GM13977 (cell line): ENCODE data around the gene RPP25.

ENCODE experiments used
- DNase-seq: peaks from one replicate; pipeline ENCODE4 v3.0.0; 2012; ENCODE audit warnings: low spot score
- in situ Hi-C: fragments of 300-500 bp; cut with MboI; formaldehyde crosslinking; loops from one replicate; pipeline ENCODE4 v1.12.0; 2022; ENCODE audit warnings: low sequenced_read_pairs, low pct_unique_long_range_greater_than_20kb, mixed read lengths, inconsistent platforms; ENCODE audit not compliant: unreplicated experiment
- TF ChIP-seq, protein P1 (sequence below): IDR thresholded peaks from 2 replicates; pipeline ENCODE4 v1.5.1; 2012; ENCODE audit warnings: mild to moderate bottlenecking, control low read depth; ENCODE audit not compliant: insufficient read depth; ENCODE audit errors: extremely low read depth, missing control alignments

Gene RPP25

GRCh38 chr15:74964794-74965193 is 8.2 kb upstream of the RPP25 start:
- DNase-seq: no peak
- in situ Hi-C loops: no loop called here

DNA sequence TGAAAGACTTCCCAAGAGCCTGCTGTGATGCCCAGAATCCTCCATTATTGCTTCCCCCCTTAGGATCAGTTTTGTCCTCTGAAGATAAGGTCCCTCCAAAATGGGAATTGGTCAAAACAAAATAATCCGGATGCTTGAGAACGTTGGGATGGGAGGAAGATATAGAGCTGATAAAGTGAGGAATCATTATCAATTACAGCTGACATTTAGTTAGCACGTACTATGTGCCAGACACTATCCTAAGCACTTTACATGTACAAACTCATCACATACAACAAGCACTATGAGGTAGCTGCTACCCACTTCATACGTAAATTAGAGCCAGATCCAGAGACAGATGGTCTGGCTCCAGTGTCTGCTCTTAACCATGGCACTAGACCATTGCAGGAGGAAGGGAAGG is 6.6 kb upstream of the RPP25 start:
- in situ Hi-C loops: no loop called here
- DNase-seq: no peak
- TF ChIP-seq, protein P1, sequence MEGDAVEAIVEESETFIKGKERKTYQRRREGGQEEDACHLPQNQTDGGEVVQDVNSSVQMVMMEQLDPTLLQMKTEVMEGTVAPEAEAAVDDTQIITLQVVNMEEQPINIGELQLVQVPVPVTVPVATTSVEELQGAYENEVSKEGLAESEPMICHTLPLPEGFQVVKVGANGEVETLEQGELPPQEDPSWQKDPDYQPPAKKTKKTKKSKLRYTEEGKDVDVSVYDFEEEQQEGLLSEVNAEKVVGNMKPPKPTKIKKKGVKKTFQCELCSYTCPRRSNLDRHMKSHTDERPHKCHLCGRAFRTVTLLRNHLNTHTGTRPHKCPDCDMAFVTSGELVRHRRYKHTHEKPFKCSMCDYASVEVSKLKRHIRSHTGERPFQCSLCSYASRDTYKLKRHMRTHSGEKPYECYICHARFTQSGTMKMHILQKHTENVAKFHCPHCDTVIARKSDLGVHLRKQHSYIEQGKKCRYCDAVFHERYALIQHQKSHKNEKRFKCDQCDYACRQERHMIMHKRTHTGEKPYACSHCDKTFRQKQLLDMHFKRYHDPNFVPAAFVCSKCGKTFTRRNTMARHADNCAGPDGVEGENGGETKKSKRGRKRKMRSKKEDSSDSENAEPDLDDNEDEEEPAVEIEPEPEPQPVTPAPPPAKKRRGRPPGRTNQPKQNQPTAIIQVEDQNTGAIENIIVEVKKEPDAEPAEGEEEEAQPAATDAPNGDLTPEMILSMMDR: no peak

More at GRCh38 chr15:74964794-74965193, 8.2 kb upstream of the RPP25 start:
- TF ChIP-seq, protein P1: no peak

GRCh38 chr15:74962671-74963070 is 6.1 kb upstream of the RPP25 start:
- TF ChIP-seq, protein P1: no peak
- in situ Hi-C loops: no loop called here
- DNase-seq: no peak

GRCh38 chr15:74962219-74962618 is 5.6 kb upstream of the RPP25 start:
- no peak for DNase-seq
- in situ Hi-C loops: no loop called here

GRCh38 chr15:74961616-74962015 is 5.0 kb upstream of the RPP25 start:
- TF ChIP-seq, protein P1: no peak
- in situ Hi-C loops: no loop called here
- no peak for DNase-seq

More at GRCh38 chr15:74962219-74962618, 5.6 kb upstream of the RPP25 start:
- TF ChIP-seq, protein P1: no peak

GRCh38 chr15:74960995-74961588 is 4.5 kb upstream of the RPP25 start:
- TF ChIP-seq, protein P1: no peak
- no peak for DNase-seq
- in situ Hi-C loops: no loop called here
